Naive B cell (primary cell): ENCODE measurements around the gene CBL. TPM values are rescaled to one million over a fixed set of nuclear protein-coding genes. Genes with fewer than 3 reads are reported as not detected.
"Not testable (repeated sequence)": the region's sequence is repeated elsewhere in the genome, so short reads cannot be mapped to it uniquely, and the experiment has no call there.

ENCODE experiments used
- ATAC-seq, 2 donors: fragments of 150-1000 bp; cut with Tn5 transposase; 2 replicates each; pipeline ENCODE4 v1.10.0; 2021; ENCODE audit warnings: low read depth in 2 of 2, mild to moderate bottlenecking in 2 of 2, moderate library complexity in 2 of 2
- DNase-seq: peaks from one replicate; pipeline ENCODE4 v3.0.0; 2022
- H3K27ac Mint-ChIP-seq, 6 donors: one replicate each; pipeline ENCODE4 v1.8.0; 2020 to 2022; ENCODE audit warnings: mild to moderate bottlenecking in 6 of 6, mixed read lengths in 6 of 6, moderate library complexity in 5 of 6, inconsistent platforms in 2 of 6
- H3K27me3 Mint-ChIP-seq, 3 donors: one replicate each; pipeline ENCODE4 v1.8.0; 2021 to 2022; ENCODE audit warnings: mixed read lengths in 3 of 3, mild to moderate bottlenecking in 1 of 3
- H3K36me3 Mint-ChIP-seq, 2 donors: one replicate each; pipeline ENCODE4 v1.8.0; 2020 to 2022; ENCODE audit warnings: mixed read lengths in 2 of 2, inconsistent platforms in 1 of 2, mild to moderate bottlenecking in 1 of 2
- H3K4me1 Mint-ChIP-seq, 3 donors: one replicate each; pipeline ENCODE4 v1.8.0; 2020 to 2022; ENCODE audit warnings: mixed read lengths in 3 of 3, inconsistent platforms in 1 of 3, mild to moderate bottlenecking in 1 of 3, moderate library complexity in 1 of 3
- H3K4me3 Mint-ChIP-seq, 8 donors: one replicate each; pipeline ENCODE4 v1.8.0; 2020 to 2022; ENCODE audit warnings: mild to moderate bottlenecking in 8 of 8, mixed read lengths in 8 of 8, moderate library complexity in 8 of 8, inconsistent platforms in 2 of 8
- H3K9me3 Mint-ChIP-seq, 7 donors: one replicate each; pipeline ENCODE4 v1.8.0; 2020 to 2022; ENCODE audit warnings: mixed read lengths in 7 of 7, mild to moderate bottlenecking in 5 of 7, inconsistent platforms in 2 of 7, moderate library complexity in 1 of 7
- polyA plus RNA-seq, 6 donors: library from polyadenylated mRNA; unstranded; fragments of 300-500 nt; fragmentation: Illumina TruSeq; gene quantifications; one replicate each; pipeline ENCODE4 v1.2.3, GENCODE V29; 2021; ENCODE audit warnings: low read depth in 6 of 6

Gene CBL
- 10 to 100 TPM in 5 of 6 donors, 1 to 10 TPM in 1; 8.3 to 22.0 (median 14.4) TPM for polyA plus RNA-seq

- H3K27ac Mint-ChIP-seq: peak within 1 kb of the TSS; percentile 88 to 98 (median 94)
- H3K4me1 Mint-ChIP-seq: peaks cover 28 to 46% (median 39%) of the 10 kb centered on the region in 3 donors
Measured at GRCh38 chr11:119205574-119206510, at the start of gene CBL. TSS of gene CBL (plus strand) at chr11:119206339. CDS start at chr11:119206418, 79 bp downstream.

GRCh38 chr11:119156496-119156895 lies 49.6 kb upstream of the CBL start:
- H3K36me3 Mint-ChIP-seq: no peaks in the 10 kb centered on the region
- peaks cover 14 to 61% (median 46%) of the 10 kb centered on the region in 3 donors for H3K27me3 Mint-ChIP-seq
- no peak overlapping the region for H3K4me3 Mint-ChIP-seq
- ATAC-seq: no peak
- no peak overlapping the region for H3K27ac Mint-ChIP-seq
- H3K9me3 Mint-ChIP-seq: peaks cover 0 to 2% (median 0%) of the 10 kb centered on the region in 7 donors
- H3K4me1 Mint-ChIP-seq: peaks cover 0 to 6% (median 2%) of the 10 kb centered on the region in 3 donors
- DNase-seq: no peak

More at GRCh38 chr11:119205574-119206510, at the start of gene CBL:
- H3K36me3 Mint-ChIP-seq: no peaks in the 10 kb centered on the region
- ATAC-seq: peak; percentile 83 to 84
- H3K27me3 Mint-ChIP-seq: no peaks in the 10 kb centered on the region
- H3K4me3 Mint-ChIP-seq: peak within 1 kb of the TSS; percentile 90 to 100 (median 97)
- DNase-seq: peak; percentile 90
- no peaks in the 10 kb centered on the region for H3K9me3 Mint-ChIP-seq

GRCh38 chr11:119157063-119157462 lies 49.1 kb upstream of the CBL start:
- peaks cover 10 to 55% (median 43%) of the 10 kb centered on the region in 3 donors for H3K27me3 Mint-ChIP-seq
- DNase-seq: no peak
- ATAC-seq: no peak
- no peak overlapping the region for H3K27ac Mint-ChIP-seq
- peaks cover 0 to 6% (median 2%) of the 10 kb centered on the region in 3 donors for H3K4me1 Mint-ChIP-seq
- no peak overlapping the region for H3K4me3 Mint-ChIP-seq
- peaks cover 0 to 2% (median 0%) of the 10 kb centered on the region in 7 donors for H3K9me3 Mint-ChIP-seq
- no peaks in the 10 kb centered on the region for H3K36me3 Mint-ChIP-seq

GRCh38 chr11:119158467-119158866 lies 47.7 kb upstream of the CBL start:
- H3K36me3 Mint-ChIP-seq: no peaks in the 10 kb centered on the region
- H3K4me3 Mint-ChIP-seq: no peak overlapping the region
- peaks cover 0 to 2% (median 0%) of the 10 kb centered on the region in 7 donors for H3K9me3 Mint-ChIP-seq
- peaks cover 0 to 6% (median 2%) of the 10 kb centered on the region in 3 donors for H3K4me1 Mint-ChIP-seq
- DNase-seq (no peak), ATAC-seq (no peak)
- H3K27me3 Mint-ChIP-seq: peaks cover 5 to 47% (median 31%) of the 10 kb centered on the region in 3 donors
- no peak overlapping the region for H3K27ac Mint-ChIP-seq

GRCh38 chr11:119160151-119160550 lies 46.0 kb upstream of the CBL start:
- Mint-ChIP-seq H3K27me3 (peaks cover 5 to 32% (median 17%) of the 10 kb centered on the region in 3 donors), H3K27ac (no peak overlapping the region), H3K4me3 (no peak overlapping the region), H3K4me1 (peaks cover 0 to 6% (median 2%) of the 10 kb centered on the region in 3 donors), H3K36me3 (no peaks in the 10 kb centered on the region), H3K9me3 (peaks cover 0 to 2% (median 0%) of the 10 kb centered on the region in 7 donors)
- no peak for DNase-seq
- no peak for ATAC-seq

GRCh38 chr11:119161871-119162270 lies 44.3 kb upstream of the CBL start:
- H3K4me1 Mint-ChIP-seq: no peaks in the 10 kb centered on the region

GRCh38 chr11:119166368-119167076 lies 39.6 kb upstream of the CBL start:
- H3K4me1 Mint-ChIP-seq: peaks cover 3 to 5% (median 4%) of the 10 kb centered on the region in 3 donors
- H3K4me3 Mint-ChIP-seq: peak overlapping the region in 2 of 8 donors; percentile 5 to 43
- H3K27ac Mint-ChIP-seq: no peak overlapping the region
- H3K27me3 Mint-ChIP-seq: peaks cover 0 to 5% (median 0%) of the 10 kb centered on the region in 3 donors
- no peak for ATAC-seq
- H3K9me3 Mint-ChIP-seq: no peaks in the 10 kb centered on the region
- H3K36me3 Mint-ChIP-seq: no peaks in the 10 kb centered on the region
- DNase-seq: no peak

More at GRCh38 chr11:119161871-119162270, 44.3 kb upstream of the CBL start:
- H3K36me3 Mint-ChIP-seq: no peaks in the 10 kb centered on the region
- H3K27me3 Mint-ChIP-seq: peaks cover 0 to 18% (median 0%) of the 10 kb centered on the region in 3 donors
- ATAC-seq: no peak
- H3K27ac Mint-ChIP-seq: peak overlapping the region in 1 of 6 donors; percentile 81
- peaks cover 0 to 2% (median 0%) of the 10 kb centered on the region in 7 donors for H3K9me3 Mint-ChIP-seq
- no peak for DNase-seq
- H3K4me3 Mint-ChIP-seq: no peak overlapping the region

GRCh38 chr11:119167077-119167458 lies 39.1 kb upstream of the CBL start:
- Mint-ChIP-seq H3K4me3 (peak overlapping the region in 2 of 8 donors; percentile 5 to 29), H3K27ac (peak overlapping the region in 1 of 6 donors; percentile 24)
- not testable (repeated sequence) for H3K4me1 Mint-ChIP-seq, DNase-seq, H3K27me3 Mint-ChIP-seq, ATAC-seq, H3K9me3 Mint-ChIP-seq, H3K36me3 Mint-ChIP-seq

- no peaks in the 10 kb centered on the region for H3K9me3 Mint-ChIP-seq
- H3K4me1 Mint-ChIP-seq: peaks cover 3 to 5% (median 4%) of the 10 kb centered on the region in 3 donors
- H3K27me3 Mint-ChIP-seq: no peaks in the 10 kb centered on the region
- no peak for DNase-seq
- H3K27ac Mint-ChIP-seq: peak overlapping the region in 3 of 6 donors; percentile 62 to 81 (median 78)
- H3K4me3 Mint-ChIP-seq: peak overlapping the region; percentile 50 to 92 (median 82)
- H3K36me3 Mint-ChIP-seq: no peaks in the 10 kb centered on the region
- no peak for ATAC-seq
Measured at GRCh38 chr11:119167933-119168332, 38.2 kb upstream of the CBL start.

- Mint-ChIP-seq H3K4me1 (peaks cover 3 to 5% (median 4%) of the 10 kb centered on the region in 3 donors), H3K4me3 (peak within 1 kb of the TSS; percentile 67 to 93 (median 90)), H3K9me3 (no peaks in the 10 kb centered on the region), H3K36me3 (no peaks in the 10 kb centered on the region), H3K27ac (peak within 1 kb of the TSS in 5 of 6 donors; percentile 62 to 89 (median 78)), H3K27me3 (no peaks in the 10 kb centered on the region)
- ATAC-seq (peak; percentile 96 to 97), DNase-seq (peak; percentile 77)
Measured at GRCh38 chr11:119168471-119169281, 37.5 kb upstream of the CBL start, which contains the start of gene NLRX1. TSS of gene NLRX1 (plus strand) at chr11:119168725. CDS start at chr11:119171404, 2,679 bp downstream.

- no peaks in the 10 kb centered on the region for H3K36me3 Mint-ChIP-seq
- DNase-seq: no peak
- peaks cover 3 to 5% (median 4%) of the 10 kb centered on the region in 3 donors for H3K4me1 Mint-ChIP-seq
- peak overlapping the region; percentile 67 to 93 (median 90) for H3K4me3 Mint-ChIP-seq
- H3K9me3 Mint-ChIP-seq: no peaks in the 10 kb centered on the region
- ATAC-seq: peak; percentile 22 to 31
- peak overlapping the region in 3 of 6 donors; percentile 62 to 89 (median 76) for H3K27ac Mint-ChIP-seq
- H3K27me3 Mint-ChIP-seq: no peaks in the 10 kb centered on the region
Measured at GRCh38 chr11:119169282-119169719, 36.8 kb upstream of the CBL start.

GRCh38 chr11:119172513-119172912 lies 33.6 kb upstream of the CBL start:
- Mint-ChIP-seq H3K27ac (no peak overlapping the region), H3K36me3 (no peaks in the 10 kb centered on the region), H3K9me3 (no peaks in the 10 kb centered on the region), H3K4me1 (peaks cover 3 to 5% (median 4%) of the 10 kb centered on the region in 3 donors), H3K4me3 (peak overlapping the region in 1 of 8 donors; percentile 20), H3K27me3 (no peaks in the 10 kb centered on the region)
- DNase-seq (no peak), ATAC-seq (no peak)
